Endothelial cell of umbilical vein (primary cell): ENCODE data around the gene RAPGEF3. TPM values are rescaled to one million over a fixed set of nuclear protein-coding genes. Genes with fewer than 3 reads are reported as not detected.
A peak's percentile ranks its signal among the peaks of the same experiment; 100 is the strongest.

ENCODE experiments used
- Bru-seq: library from RNA; stranded (reverse); fragments of 400-500 nt; gene quantifications from one replicate; lab custom pipeline; 2021; lab: Mats Ljungman, UMichigan
- BruChase-seq, 2 experiments: library from RNA; stranded (reverse); fragments of 400-500 nt; gene quantifications; one replicate each; lab custom pipeline; 2021; lab: Mats Ljungman, UMichigan
- BruUV-seq: library from RNA; stranded (reverse); fragments of 400-500 nt; replicated peaks from 2 replicates; lab custom pipeline; 2021; lab: Mats Ljungman, UMichigan
- CTCF ChIA-PET: fragments of 300-600, 350-600 bp; sonication (Branson Sonifier 250); formaldehyde crosslinking; loops from one replicate; lab custom pipeline; 2021; ENCODE audit warnings: antibody characterized with exemption, inconsistent platforms; lab: Charles Lee
- POLR2A ChIA-PET: fragments of 300-600, 350-600 bp; sonication (Branson Sonifier 250); formaldehyde crosslinking; loops from one replicate; lab custom pipeline; 2021; ENCODE audit warnings: antibody characterized with exemption, inconsistent platforms; lab: Charles Lee
- DNase-seq: peaks from one replicate; pipeline ENCODE4 v3.0.0-alpha.2; 2011; ENCODE audit warnings: low read depth, low spot score
- FAIRE-seq: peaks from 2 replicates; lab custom pipeline; 2011; peaks lifted over from hg19 to GRCh38; lab: Jason Lieb, UNC
- H2AFZ ChIP-seq: 2 replicates; pipeline ENCODE4 v1.6.0; 2012; ENCODE audit warnings: low read depth, low read length, control low read depth, inconsistent platforms
- H3K27ac ChIP-seq: 2 replicates; pipeline ENCODE4 v1.5.1; 2011; ENCODE audit warnings: low read depth, mild to moderate bottlenecking, control low read depth, low read length, moderate library complexity; ENCODE audit not compliant: insufficient read depth
- H3K27me3 ChIP-seq, 2 experiments: 2 replicates each; pipeline versions ENCODE4 v1.6.0 to v1.6.1; 2011; ENCODE audit warnings: low read length in 2 of 2, mixed read lengths in 1 of 2; ENCODE audit not compliant: control insufficient read depth in 2 of 2, insufficient read depth in 2 of 2
- H3K36me3 ChIP-seq, 2 experiments: 2 replicates in 1 of 2; 3 replicates in 1 of 2; pipeline ENCODE4 v1.5.1; 2011; ENCODE audit warnings: low read length in 2 of 2, mild to moderate bottlenecking in 1 of 2, moderate library complexity in 1 of 2; ENCODE audit not compliant: control insufficient read depth in 2 of 2, insufficient read depth in 2 of 2; ENCODE audit errors: extremely low read depth in 1 of 2
- H3K4me1 ChIP-seq: 3 replicates; pipeline ENCODE4 v1.5.1; 2011; ENCODE audit warnings: mild to moderate bottlenecking, low read length; ENCODE audit not compliant: control insufficient read depth, insufficient read depth; ENCODE audit errors: extremely low read depth
- H3K4me2 ChIP-seq: 2 replicates; pipeline ENCODE4 v1.6.1; 2011; ENCODE audit warnings: low read length, control low read depth, mixed read lengths; ENCODE audit not compliant: insufficient read depth
- H3K4me3 ChIP-seq, 3 experiments: fragments of 200-600 bp in 1 of 3; sonication (generic), shearing (Covaris generic) in 1 of 3; replicated peaks in 1 of 3; 2 replicates each; pipeline ENCODE4 v1.5.1; 2011 to 2016; ENCODE audit warnings: control low read depth in 3 of 3, low read length in 3 of 3, mild to moderate bottlenecking in 2 of 3, inconsistent platforms in 1 of 3, low read depth in 1 of 3, moderate library complexity in 1 of 3; ENCODE audit not compliant: insufficient read depth in 1 of 3
- H3K79me2 ChIP-seq: 2 replicates; pipeline ENCODE4 v1.6.0; 2012; ENCODE audit warnings: low read length, inconsistent platforms; ENCODE audit not compliant: control insufficient read depth, insufficient read depth
- H3K9ac ChIP-seq: replicated peaks from 2 replicates; pipeline ENCODE3; 2011; ENCODE audit warnings: low read length, control low read depth; ENCODE audit not compliant: insufficient read depth; ENCODE audit errors: extremely low read depth
- H3K9me1 ChIP-seq: replicated peaks from 3 replicates; pipeline ENCODE4 v1.6.0; 2011; ENCODE audit warnings: mild to moderate bottlenecking, low read length; ENCODE audit not compliant: control insufficient read depth, insufficient read depth; ENCODE audit errors: extremely low read depth
- H3K9me3 ChIP-seq: replicated peaks from 2 replicates; pipeline ENCODE4 v1.5.1; 2012; ENCODE audit warnings: low read length, inconsistent platforms; ENCODE audit not compliant: control insufficient read depth, insufficient read depth
- H4K20me1 ChIP-seq: replicated peaks from 2 replicates; pipeline ENCODE3; 2011; ENCODE audit warnings: mild to moderate bottlenecking, low read length; ENCODE audit not compliant: control insufficient read depth, insufficient read depth; ENCODE audit errors: extremely low read depth
- EZH2 ChIP-seq: IDR thresholded peaks from 2 replicates; pipeline ENCODE4 v1.6.1; 2012; ENCODE audit warnings: borderline replicate concordance, low read depth, mild to moderate bottlenecking, moderate library complexity, low read length, inconsistent platforms; ENCODE audit not compliant: severe bottlenecking
- FOS ChIP-seq: IDR thresholded peaks from 2 replicates; pipeline ENCODE4 v1.6.1; 2011; ENCODE audit warnings: mild to moderate bottlenecking, low read length, moderate library complexity, borderline replicate concordance; ENCODE audit not compliant: insufficient read depth
- GATA2 ChIP-seq: IDR thresholded peaks from 2 replicates; pipeline ENCODE4 v1.7.0; 2011; ENCODE audit warnings: low read depth, mild to moderate bottlenecking, moderate library complexity, mixed read lengths, low read length; ENCODE audit not compliant: insufficient read length, insufficient read depth
- JUN ChIP-seq: IDR thresholded peaks from 2 replicates; pipeline ENCODE4 v1.6.1; 2011; ENCODE audit warnings: borderline replicate concordance, low read depth; ENCODE audit not compliant: insufficient read length, insufficient read depth
- MYC ChIP-seq: IDR thresholded peaks from one replicate; pipeline ENCODE4 v1.6.1; 2011; ENCODE audit warnings: mild to moderate bottlenecking, low read depth, low read length
- POLR2A ChIP-seq: IDR thresholded peaks from 2 replicates; pipeline ENCODE4 v1.6.1; 2012; ENCODE audit warnings: low read depth, mild to moderate bottlenecking, control low read depth, low read length
- POLR2AphosphoS5 ChIP-seq: IDR thresholded peaks from 2 replicates; pipeline ENCODE4 v1.6.1; 2012; ENCODE audit warnings: low read depth, mild to moderate bottlenecking, control low read depth, low read length, moderate library complexity; ENCODE audit not compliant: insufficient read depth
- dilution Hi-C: fragments of 300-500 bp; cut with MboI; formaldehyde crosslinking; loops from one replicate; pipeline ENCODE4 v1.15.0; 2019; ENCODE audit warnings: low sequenced_read_pairs; ENCODE audit not compliant: extremely low pct_ligation_motif_present
- intact Hi-C: fragments of 100-400 bp; cut with micrococcal nuclease; formaldehyde crosslinking; loops from one replicate; pipeline ENCODE4 v1.10.0; 2022
- long read RNA-seq: library from polyadenylated mRNA; stranded (forward); transcript quantifications from one replicate; pipeline ENCODE4 v2.0.0, GENCODE V29; 2021
- polyA minus RNA-seq, 3 experiments: library from RNA; depleted of rRNA, polyadenylated mRNA; stranded (reverse); fragments of >200 nt; gene quantifications; 1 replicate in 1 of 3; 2 replicates in 2 of 3; pipeline ENCODE4 v1.2.3, GENCODE V29; 2011
- polyA plus RNA-seq, 4 experiments: library from polyadenylated mRNA; depleted of rRNA in 3 of 4; stranded (reverse) in 3 of 4; unstranded in 1 of 4; fragments of >200 nt; gene quantifications; 2 replicates each; pipeline versions ENCODE4 v1.2.1 to v1.2.3, GENCODE V29; 2011 to 2012; ENCODE audit warnings: missing spikeins in 1 of 4
- total RNA-seq: library from RNA; stranded (reverse); gene quantifications from 2 replicates; pipeline ENCODE4 v1.2.3, GENCODE V29; 2021
- TF ChIP-seq, protein P1 (sequence below), 2 donors: IDR thresholded peaks; 1 replicate in 1 of 2; 2 replicates in 1 of 2; pipeline ENCODE4 v1.5.1; 2011; ENCODE audit warnings: low read length in 2 of 2, mild to moderate bottlenecking in 2 of 2, moderate library complexity in 2 of 2, control low read depth in 1 of 2, inconsistent platforms in 1 of 2, low read depth in 1 of 2; ENCODE audit not compliant: insufficient read depth in 1 of 2; ENCODE audit errors: extremely low read depth in 1 of 2
- TF ChIP-seq, protein P2 (sequence below): IDR thresholded peaks from 2 replicates; pipeline ENCODE4 v1.6.1; 2011; ENCODE audit not compliant: insufficient read depth, insufficient read length

Gene RAPGEF3, protein sequence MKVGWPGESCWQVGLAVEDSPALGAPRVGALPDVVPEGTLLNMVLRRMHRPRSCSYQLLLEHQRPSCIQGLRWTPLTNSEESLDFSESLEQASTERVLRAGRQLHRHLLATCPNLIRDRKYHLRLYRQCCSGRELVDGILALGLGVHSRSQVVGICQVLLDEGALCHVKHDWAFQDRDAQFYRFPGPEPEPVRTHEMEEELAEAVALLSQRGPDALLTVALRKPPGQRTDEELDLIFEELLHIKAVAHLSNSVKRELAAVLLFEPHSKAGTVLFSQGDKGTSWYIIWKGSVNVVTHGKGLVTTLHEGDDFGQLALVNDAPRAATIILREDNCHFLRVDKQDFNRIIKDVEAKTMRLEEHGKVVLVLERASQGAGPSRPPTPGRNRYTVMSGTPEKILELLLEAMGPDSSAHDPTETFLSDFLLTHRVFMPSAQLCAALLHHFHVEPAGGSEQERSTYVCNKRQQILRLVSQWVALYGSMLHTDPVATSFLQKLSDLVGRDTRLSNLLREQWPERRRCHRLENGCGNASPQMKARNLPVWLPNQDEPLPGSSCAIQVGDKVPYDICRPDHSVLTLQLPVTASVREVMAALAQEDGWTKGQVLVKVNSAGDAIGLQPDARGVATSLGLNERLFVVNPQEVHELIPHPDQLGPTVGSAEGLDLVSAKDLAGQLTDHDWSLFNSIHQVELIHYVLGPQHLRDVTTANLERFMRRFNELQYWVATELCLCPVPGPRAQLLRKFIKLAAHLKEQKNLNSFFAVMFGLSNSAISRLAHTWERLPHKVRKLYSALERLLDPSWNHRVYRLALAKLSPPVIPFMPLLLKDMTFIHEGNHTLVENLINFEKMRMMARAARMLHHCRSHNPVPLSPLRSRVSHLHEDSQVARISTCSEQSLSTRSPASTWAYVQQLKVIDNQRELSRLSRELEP
- total RNA-seq (53.6 and 55.1 TPM in 2 replicates), polyA plus RNA-seq (30.8 and 34.5 TPM in 2 replicates), polyA minus RNA-seq (34.0 and 42.1 TPM in 2 replicates), Bru-seq, nascent RNA (percentile 49 among the genes with signal in this experiment), BruChase-seq, experiment 1, labeled RNA remaining after a 6-hour chase (percentile 71 among the genes with signal in this experiment), BruChase-seq, experiment 2, labeled RNA remaining after a 2-hour chase (percentile 65 among the genes with signal in this experiment)
- polyA plus RNA-seq (2011; cell fraction: cytosol; rRNA removed), result 14.4 and 18.3 TPM in 2 replicates
- polyA plus RNA-seq (2011; cell fraction: nucleus; rRNA removed), result 171 and 207 TPM in 2 replicates
- polyA plus RNA-seq (2012), result 29.7 and 38.7 TPM in 2 replicates
- polyA minus RNA-seq (2011; cell fraction: cytosol; rRNA and poly(A)+ RNA removed), result 3.3 TPM
- polyA minus RNA-seq (2011; cell fraction: nucleus; rRNA and poly(A)+ RNA removed), result 57.3 and 65.6 TPM in 2 replicates
- long read RNA-seq, full-length matches to known transcripts, result 8 of 50 reads
- long read RNA-seq, partial matches to known transcripts, result 17 of 50 reads
- long read RNA-seq, other reads (novel, unspliced or antisense), result 25 of 50 reads

DNA sequence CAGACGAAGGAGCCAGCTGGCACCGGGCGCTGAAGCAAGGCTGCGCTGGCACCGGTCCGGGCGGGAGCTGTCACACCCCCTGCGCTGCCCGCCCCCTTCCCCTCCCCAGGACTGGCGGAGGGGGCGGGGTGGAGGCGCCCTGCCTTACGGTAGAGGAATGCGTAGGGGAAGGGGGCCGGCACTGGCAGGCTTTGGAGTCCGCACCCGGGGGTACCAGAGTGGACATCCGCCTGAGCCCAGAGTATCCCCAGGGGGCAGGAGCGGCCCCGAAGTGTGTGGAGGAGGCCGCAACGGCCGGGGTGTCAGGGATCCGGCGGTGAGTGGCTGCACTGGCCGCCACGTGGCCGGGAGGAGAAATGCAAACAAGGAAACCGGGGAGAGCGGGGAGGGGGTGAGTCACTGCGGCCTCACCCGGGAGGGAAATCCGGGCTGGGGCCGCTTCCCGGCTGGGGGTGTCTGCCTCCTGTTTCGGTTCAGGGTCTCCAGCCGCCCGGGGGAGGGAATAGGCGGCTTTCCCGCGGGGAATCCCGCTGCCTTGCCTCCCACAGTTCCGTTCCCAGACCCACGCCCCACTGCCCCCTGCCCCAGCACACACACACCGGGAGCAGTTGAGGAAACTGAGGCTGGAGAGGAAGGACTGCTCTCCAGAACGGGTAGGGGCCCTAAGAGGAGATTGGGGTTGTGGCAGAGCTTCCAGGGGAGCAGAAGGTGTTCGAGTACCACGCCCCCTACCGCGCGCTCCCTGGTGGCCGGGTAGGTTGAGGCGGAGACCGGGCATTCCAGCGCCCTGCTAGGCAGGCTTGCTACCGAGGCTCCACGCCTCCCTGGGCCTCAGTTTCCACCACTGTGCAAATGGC is at the start of gene RAPGEF3:
RAPGEF3 (minus strand) TSS at position 47 of the 857 bp plus-strand sequence. CDS start 324 bp downstream, outside the sequence.
- no peaks in the 10 kb centered on the region for H3K27me3 ChIP-seq
- no peaks in the 10 kb centered on the region for H3K36me3 ChIP-seq
- no peaks in the 10 kb centered on the region for H4K20me1 ChIP-seq
- BruUV-seq, result TSS peak; percentile 45
- H3K27ac ChIP-seq, result peak within 1 kb of the TSS; percentile 95
- intact Hi-C loops (loop anchor here (1.0 to 5.0 kb wide), 4 partner anchors 14 to 958 kb away; partner anchors contain the start of genes CCNT1 and SLC48A1), dilution Hi-C loops (no loop called here)
- peak within 1 kb of the TSS; percentile 85 for H3K9ac ChIP-seq
- DNase-seq (peak; percentile 94), FAIRE-seq (peak; percentile 98)
- ChIA-PET CTCF (interaction anchor here (0.6 to 8.4 kb wide), 21 partner anchors 9 to 190 kb away, joined by 3 to 191 read pairs (median 4); partner anchors contain the start of genes RPAP3 and SLC48A1), POLR2A (interaction anchor here (1.4 to 1.6 kb wide), 2 partner anchors 16 to 18 kb away, joined by 8 to 11 read pairs; no protein-coding TSS in a partner anchor)
- H3K79me2 ChIP-seq, result peaks cover 32% of the 10 kb centered on the region
- peaks cover 52% of the 10 kb centered on the region for H3K4me1 ChIP-seq
- no peaks in the 10 kb centered on the region for H3K9me1 ChIP-seq
- peak within 1 kb of the TSS; percentile 52 for H3K4me2 ChIP-seq
- H2AFZ ChIP-seq, result peak within 1 kb of the TSS; percentile 64
- no peaks in the 10 kb centered on the region for H3K9me3 ChIP-seq
- peak; percentile 67 for TF ChIP-seq POLR2A
- TF ChIP-seq GATA2, result no peak
- peak; percentile 53 for TF ChIP-seq MYC
- TF ChIP-seq, protein P1, sequence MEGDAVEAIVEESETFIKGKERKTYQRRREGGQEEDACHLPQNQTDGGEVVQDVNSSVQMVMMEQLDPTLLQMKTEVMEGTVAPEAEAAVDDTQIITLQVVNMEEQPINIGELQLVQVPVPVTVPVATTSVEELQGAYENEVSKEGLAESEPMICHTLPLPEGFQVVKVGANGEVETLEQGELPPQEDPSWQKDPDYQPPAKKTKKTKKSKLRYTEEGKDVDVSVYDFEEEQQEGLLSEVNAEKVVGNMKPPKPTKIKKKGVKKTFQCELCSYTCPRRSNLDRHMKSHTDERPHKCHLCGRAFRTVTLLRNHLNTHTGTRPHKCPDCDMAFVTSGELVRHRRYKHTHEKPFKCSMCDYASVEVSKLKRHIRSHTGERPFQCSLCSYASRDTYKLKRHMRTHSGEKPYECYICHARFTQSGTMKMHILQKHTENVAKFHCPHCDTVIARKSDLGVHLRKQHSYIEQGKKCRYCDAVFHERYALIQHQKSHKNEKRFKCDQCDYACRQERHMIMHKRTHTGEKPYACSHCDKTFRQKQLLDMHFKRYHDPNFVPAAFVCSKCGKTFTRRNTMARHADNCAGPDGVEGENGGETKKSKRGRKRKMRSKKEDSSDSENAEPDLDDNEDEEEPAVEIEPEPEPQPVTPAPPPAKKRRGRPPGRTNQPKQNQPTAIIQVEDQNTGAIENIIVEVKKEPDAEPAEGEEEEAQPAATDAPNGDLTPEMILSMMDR (IDR thresholded peaks at IDR 0.05; ENCODE audit: extremely low read depth in 1 of 2, insufficient read depth in 1 of 2, low read depth in 1 of 2, low read length in 2 of 2), result peak; percentile 43 to 70
- TF ChIP-seq EZH2, result no peak
- TF ChIP-seq POLR2AphosphoS5, result peak; percentile 91
- TF ChIP-seq, protein P2, sequence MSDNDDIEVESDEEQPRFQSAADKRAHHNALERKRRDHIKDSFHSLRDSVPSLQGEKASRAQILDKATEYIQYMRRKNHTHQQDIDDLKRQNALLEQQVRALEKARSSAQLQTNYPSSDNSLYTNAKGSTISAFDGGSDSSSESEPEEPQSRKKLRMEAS, result peak; percentile 88
- peak; percentile 97 for TF ChIP-seq FOS
- TF ChIP-seq JUN, result peak; percentile 67
- H3K4me3 ChIP-seq, result peak within 1 kb of the TSS; percentile 50 to 71 (median 62)
